HL-60 (cell line): Measurements from ENCODE around the gene BACE1.

Experiments used
- DNase-seq, 2 experiments: peaks; one replicate each; pipeline ENCODE4 v3.0.0-alpha.2; 2010 to 2020; ENCODE audit warnings: low read depth in 1 of 2, low spot score in 1 of 2
- H3K27ac ChIP-seq: fragments of 250-450 bp; sonication (Bioruptor Pico); replicated peaks from 2 replicates; pipeline ENCODE4 v1.5.1; 2020; ENCODE audit warnings: mild to moderate bottlenecking, moderate library complexity
- H3K27me3 ChIP-seq: fragments of 250-450 bp; sonication (Bioruptor Pico); 2 replicates; pipeline ENCODE4 v1.5.1; 2021; ENCODE audit warnings: mild to moderate bottlenecking, moderate library complexity; ENCODE audit not compliant: insufficient read depth, poor library complexity, severe bottlenecking
- H3K4me3 ChIP-seq: replicated peaks from 2 replicates; pipeline ENCODE4 v1.5.1; 2011; ENCODE audit warnings: mild to moderate bottlenecking, control low read depth, low read length; ENCODE audit not compliant: insufficient read depth
- GABPA ChIP-seq: IDR thresholded peaks from 2 replicates; pipeline ENCODE4 v1.6.1; 2012; ENCODE audit warnings: low read depth
- POLR2AphosphoS5 ChIP-seq: IDR thresholded peaks from 2 replicates; pipeline ENCODE4 v1.6.1; 2012; ENCODE audit warnings: low read depth
- SPI1 ChIP-seq: IDR thresholded peaks from 2 replicates; pipeline ENCODE4 v1.6.1; 2012; ENCODE audit warnings: low read depth, mild to moderate bottlenecking, borderline replicate concordance
- TF ChIP-seq, protein P1 (sequence below): IDR thresholded peaks from 2 replicates; pipeline ENCODE4 v1.6.1; 2012; ENCODE audit warnings: low read depth; ENCODE audit not compliant: insufficient replicate concordance
- TF ChIP-seq, protein P2 (sequence below): IDR thresholded peaks from one replicate; pipeline ENCODE4 v1.5.1; 2011; ENCODE audit warnings: low read length, control low read depth, inconsistent platforms; ENCODE audit not compliant: insufficient read depth

The BACE1 gene

DNA sequence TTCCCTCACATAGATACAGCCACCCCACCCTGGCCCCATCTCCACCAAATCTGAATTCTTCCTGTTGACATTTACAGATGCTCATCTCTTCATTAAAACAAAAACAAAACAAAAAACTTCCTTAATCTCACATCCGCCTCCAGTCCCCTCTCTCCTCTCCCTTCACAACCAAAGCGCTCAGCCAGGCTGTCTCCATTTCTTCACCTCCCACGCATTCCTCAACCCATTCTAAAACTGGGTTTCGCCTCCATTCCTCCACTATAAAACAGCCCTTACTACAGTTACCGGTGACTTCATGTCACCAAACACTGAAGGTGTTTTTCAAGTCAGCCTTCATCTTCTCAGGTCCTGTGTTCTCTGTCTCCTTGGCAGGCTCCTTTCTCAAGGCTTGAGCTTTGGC lies 15.3 kb downstream of the BACE1 start:
- TF ChIP-seq, protein P1, sequence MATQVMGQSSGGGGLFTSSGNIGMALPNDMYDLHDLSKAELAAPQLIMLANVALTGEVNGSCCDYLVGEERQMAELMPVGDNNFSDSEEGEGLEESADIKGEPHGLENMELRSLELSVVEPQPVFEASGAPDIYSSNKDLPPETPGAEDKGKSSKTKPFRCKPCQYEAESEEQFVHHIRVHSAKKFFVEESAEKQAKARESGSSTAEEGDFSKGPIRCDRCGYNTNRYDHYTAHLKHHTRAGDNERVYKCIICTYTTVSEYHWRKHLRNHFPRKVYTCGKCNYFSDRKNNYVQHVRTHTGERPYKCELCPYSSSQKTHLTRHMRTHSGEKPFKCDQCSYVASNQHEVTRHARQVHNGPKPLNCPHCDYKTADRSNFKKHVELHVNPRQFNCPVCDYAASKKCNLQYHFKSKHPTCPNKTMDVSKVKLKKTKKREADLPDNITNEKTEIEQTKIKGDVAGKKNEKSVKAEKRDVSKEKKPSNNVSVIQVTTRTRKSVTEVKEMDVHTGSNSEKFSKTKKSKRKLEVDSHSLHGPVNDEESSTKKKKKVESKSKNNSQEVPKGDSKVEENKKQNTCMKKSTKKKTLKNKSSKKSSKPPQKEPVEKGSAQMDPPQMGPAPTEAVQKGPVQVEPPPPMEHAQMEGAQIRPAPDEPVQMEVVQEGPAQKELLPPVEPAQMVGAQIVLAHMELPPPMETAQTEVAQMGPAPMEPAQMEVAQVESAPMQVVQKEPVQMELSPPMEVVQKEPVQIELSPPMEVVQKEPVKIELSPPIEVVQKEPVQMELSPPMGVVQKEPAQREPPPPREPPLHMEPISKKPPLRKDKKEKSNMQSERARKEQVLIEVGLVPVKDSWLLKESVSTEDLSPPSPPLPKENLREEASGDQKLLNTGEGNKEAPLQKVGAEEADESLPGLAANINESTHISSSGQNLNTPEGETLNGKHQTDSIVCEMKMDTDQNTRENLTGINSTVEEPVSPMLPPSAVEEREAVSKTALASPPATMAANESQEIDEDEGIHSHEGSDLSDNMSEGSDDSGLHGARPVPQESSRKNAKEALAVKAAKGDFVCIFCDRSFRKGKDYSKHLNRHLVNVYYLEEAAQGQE, result no peak
- TF ChIP-seq, protein P2, sequence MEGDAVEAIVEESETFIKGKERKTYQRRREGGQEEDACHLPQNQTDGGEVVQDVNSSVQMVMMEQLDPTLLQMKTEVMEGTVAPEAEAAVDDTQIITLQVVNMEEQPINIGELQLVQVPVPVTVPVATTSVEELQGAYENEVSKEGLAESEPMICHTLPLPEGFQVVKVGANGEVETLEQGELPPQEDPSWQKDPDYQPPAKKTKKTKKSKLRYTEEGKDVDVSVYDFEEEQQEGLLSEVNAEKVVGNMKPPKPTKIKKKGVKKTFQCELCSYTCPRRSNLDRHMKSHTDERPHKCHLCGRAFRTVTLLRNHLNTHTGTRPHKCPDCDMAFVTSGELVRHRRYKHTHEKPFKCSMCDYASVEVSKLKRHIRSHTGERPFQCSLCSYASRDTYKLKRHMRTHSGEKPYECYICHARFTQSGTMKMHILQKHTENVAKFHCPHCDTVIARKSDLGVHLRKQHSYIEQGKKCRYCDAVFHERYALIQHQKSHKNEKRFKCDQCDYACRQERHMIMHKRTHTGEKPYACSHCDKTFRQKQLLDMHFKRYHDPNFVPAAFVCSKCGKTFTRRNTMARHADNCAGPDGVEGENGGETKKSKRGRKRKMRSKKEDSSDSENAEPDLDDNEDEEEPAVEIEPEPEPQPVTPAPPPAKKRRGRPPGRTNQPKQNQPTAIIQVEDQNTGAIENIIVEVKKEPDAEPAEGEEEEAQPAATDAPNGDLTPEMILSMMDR, result no peak
- TF ChIP-seq SPI1 (no peak), POLR2AphosphoS5 (no peak), GABPA (no peak)
- H3K27ac ChIP-seq, result no peak overlapping the region
- no peaks in the 10 kb centered on the region for H3K27me3 ChIP-seq
- DNase-seq, result no peak
- no peak overlapping the region for H3K4me3 ChIP-seq

GRCh38 chr11:117300283-117300663 lies 15.8 kb downstream of the BACE1 start:
- H3K27me3 ChIP-seq, result no peaks in the 10 kb centered on the region
- H3K4me3 ChIP-seq, result no peak overlapping the region
- no peak overlapping the region for H3K27ac ChIP-seq
- no peak for TF ChIP-seq SPI1
- TF ChIP-seq POLR2AphosphoS5, result no peak
- TF ChIP-seq, protein P2, result no peak
- TF ChIP-seq, protein P1, result no peak
- no peak for TF ChIP-seq GABPA
- no peak for DNase-seq

DNA sequence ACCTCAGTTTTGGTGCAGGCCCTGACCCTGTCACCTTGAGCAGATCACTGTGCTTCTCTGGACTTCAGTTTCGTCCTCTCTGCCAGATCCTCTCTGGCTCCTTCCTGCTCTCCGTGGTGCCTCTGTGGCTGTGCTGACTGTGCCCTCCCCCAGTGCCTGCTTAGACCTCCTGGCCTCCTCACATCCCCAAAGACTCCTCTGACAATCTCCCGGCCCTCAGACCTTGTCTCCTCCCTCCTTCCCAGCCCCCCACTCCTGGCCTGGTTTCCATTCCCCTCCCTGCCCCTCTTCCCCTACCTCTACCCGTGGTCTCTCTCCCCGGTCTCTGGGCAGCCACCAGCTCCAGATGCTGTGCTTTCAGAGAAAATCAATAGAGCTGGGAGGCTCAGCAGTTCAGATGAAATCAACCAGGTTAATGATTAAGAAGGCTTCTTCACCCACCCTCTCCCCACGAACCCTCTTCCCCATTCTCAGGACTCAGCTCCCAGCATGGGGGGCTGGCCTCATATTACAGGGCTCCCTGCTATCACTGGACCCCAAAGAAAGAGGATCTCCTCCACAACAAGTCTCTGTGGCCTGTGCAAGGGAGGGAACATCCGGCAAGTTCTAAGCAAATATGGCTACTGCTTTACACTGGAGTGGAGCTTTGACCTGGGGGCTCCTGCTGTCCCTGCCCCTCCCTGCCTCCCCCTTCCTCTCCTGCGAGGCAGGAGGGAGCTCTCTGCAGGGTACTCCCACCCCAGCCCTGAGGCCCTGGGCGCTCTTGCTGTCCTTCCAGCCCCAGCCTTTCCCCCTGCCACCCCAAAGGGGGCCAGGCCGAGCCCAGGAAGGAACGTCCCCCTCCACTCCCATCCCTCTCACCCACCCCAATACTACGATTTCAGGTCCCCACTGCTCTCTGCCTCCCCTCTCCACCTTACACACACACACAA lies 16.4 kb downstream of the BACE1 start:
- DNase-seq, result no peak
- no peak for TF ChIP-seq SPI1
- TF ChIP-seq POLR2AphosphoS5, result no peak
- TF ChIP-seq, protein P2, result no peak
- TF ChIP-seq, protein P1, result no peak
- no peak for TF ChIP-seq GABPA
- H3K4me3 ChIP-seq, result no peak overlapping the region
- H3K27me3 ChIP-seq, result no peaks in the 10 kb centered on the region
- H3K27ac ChIP-seq, result no peak overlapping the region
